Hepatic stellate cell (primary cell): ENCODE measurements around the gene P3H2.

Source experiments
- DNase-seq: peaks from one replicate; pipeline ENCODE4 v3.0.0; 2011; ENCODE audit warnings: low spot score

P3H2 gene

DNA sequence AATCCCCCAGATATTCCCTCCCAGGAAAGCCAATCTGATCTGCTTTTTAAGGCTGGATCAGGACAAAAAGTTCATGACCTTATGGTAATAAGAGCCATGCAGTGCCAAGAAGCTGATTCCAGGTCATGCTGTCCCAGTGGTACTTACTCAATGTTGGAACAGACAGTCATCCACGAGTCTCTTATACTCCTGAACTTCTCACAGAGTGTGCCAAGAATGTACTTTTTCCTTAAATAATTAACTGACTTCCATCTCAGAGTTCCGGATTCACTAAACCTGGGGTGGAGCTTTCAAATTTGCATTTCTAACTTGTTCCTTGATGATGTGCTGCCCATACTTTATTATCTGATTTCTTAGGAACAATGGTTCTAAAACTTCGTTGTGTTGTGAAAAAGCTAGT is 3.4 kb upstream of the P3H2 start:
- no peak for DNase-seq

GRCh38 chr3:190122198-190122771 is 1.6 kb upstream of the P3H2 start:
- DNase-seq: peak; percentile 50

- DNase-seq: no peak
Measured at GRCh38 chr3:190121383-190121782, 686 bp upstream of the P3H2 start.

- DNase-seq: no peak
Measured at GRCh38 chr3:190121061-190121377, 322 bp upstream of the P3H2 start.

- DNase-seq: no peak
Measured at GRCh38 chr3:190119461-190120268, 1.0 kb downstream of the P3H2 start.

- DNase-seq: no peak
Measured at GRCh38 chr3:190118438-190118837, 2.3 kb downstream of the P3H2 start.

DNA sequence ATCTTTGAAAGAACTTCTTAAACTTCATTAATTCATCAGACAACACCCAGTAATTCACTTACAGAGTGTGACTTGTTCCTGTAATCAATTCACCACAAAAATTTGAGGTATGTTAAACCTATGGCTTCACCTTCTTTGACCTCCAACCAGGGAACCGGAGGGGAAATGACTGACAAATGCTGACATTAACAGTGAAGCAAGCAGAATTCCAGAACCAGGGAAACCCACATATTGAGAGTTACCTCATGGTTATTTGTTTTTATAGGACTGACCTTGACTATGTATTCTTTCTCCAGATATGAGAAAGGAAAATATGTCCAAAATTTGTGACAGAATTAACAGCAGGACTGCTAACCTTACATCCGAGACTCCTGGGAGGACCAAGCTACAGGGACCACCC is 2.7 kb downstream of the P3H2 start:
- DNase-seq: no peak

GRCh38 chr3:190116551-190117067 is 4.1 kb downstream of the P3H2 start:
- DNase-seq: peak; percentile 38

DNA sequence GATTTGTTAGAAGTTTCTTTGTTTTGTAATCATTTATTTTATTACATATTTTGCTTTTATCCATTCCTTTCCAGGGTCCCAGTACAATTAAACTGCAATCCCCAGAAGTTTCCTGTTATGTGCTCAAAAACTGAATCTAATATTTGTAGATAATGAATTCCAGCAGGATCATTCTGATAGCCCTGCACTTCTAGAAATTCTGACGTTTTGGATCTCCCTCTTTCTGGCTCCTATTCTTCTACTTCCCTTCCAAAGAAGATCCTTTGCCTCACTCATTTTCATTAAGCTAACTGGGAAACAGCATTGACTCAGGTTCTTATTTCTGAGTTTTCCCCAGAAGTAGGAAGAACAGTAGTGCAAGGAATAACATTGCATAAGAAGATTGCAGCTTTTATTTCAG is 9.9 kb downstream of the P3H2 start:
- DNase-seq: no peak

DNA sequence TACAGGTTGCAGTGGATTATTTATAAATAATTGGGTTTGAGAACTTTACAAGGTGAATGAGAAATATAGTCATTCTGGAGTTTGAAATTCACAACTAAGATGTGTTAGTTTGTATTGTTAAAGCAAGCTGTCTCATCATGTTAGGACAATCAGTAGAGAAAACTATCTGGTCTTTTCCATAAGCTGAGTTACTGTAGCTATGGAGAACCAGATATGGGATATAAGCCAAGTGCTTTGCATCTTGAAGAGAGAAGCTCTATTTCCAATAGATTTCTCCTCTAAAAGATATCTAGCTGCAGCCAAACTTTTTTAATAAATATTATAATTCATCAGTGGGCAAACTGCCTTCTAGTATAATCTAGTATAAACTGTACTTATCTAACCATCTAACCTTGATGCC is 11.3 kb downstream of the P3H2 start:
- no peak for DNase-seq

DNA sequence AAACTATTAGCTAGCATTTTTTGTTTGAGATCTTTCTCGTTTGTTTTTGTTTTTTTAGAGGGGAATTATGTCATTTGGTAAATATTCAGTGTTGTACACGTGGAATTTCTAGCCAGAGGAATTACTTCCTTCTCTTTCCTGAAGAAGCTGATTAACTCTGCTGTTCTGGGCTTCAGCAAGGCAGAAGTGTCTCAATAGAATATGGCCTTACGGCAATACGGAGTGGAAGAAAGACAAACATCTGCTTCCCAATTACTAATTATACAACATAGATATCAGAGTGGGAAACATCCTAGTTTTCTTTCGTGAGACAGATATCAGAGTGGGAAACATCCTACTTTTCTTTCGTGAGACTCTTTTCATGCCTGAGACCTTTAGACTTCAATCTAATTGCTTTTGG is 11.9 kb downstream of the P3H2 start:
- DNase-seq: no peak

GRCh38 chr3:190105876-190106275 is 14.8 kb downstream of the P3H2 start:
- no peak for DNase-seq

- DNase-seq: no peak
Measured at GRCh38 chr3:190101320-190102011, 19.2 kb downstream of the P3H2 start.

DNA sequence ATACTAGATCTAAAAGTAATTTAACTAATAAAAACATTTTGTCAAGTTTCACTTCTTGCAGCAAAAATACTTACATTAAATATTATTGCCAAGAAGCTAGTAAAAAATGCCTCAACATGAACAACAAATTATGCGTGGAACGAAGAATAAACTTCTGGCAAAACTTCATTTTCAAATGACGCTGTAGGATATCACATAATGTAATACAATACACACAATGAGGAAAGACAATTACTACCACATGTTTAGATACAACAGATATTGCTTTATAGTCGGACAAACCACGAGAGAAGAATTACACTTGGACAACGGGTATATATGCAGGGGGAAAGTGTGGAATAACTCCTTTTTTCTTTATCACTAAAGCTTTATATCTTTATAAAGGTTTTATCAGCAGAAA is 21.6 kb downstream of the P3H2 start:
- DNase-seq: no peak

DNA sequence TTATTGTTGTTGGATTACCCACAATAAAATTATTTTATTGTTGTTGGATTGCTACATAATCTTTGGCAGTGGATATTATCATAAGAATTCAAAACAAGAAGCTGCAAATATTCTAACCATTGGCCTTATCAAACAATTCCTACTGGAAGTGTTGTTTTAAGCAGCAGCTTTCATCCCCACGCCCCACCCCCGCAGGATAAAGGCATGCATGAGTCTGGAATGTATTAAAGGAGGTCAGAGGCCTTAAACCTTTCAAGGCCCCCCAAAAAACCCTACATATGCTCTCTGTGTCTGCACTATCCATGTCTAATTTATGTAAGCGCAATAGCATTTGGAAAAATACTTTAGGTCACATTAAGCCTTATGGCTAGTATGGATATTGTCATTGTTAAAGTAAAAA is 23.1 kb downstream of the P3H2 start:
- no peak for DNase-seq

DNA sequence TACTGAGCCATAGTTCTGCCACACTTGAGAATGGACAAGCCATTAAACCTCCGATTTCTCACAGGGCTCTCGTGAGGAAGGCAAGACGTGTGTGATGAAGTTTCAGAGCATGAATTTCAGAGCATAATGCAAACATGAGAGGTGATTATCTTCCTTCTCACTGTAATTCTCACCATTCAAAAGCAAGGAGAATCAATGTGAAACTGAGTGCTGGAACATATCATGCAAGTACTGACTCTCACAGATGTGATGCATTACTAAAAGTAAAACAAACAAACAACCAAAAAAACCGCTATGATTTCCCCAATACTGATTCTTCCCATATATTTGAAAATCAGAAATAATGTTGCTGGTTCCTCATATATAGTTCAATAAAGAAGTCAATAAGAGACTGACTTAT is 23.7 kb downstream of the P3H2 start:
- no peak for DNase-seq

DNA sequence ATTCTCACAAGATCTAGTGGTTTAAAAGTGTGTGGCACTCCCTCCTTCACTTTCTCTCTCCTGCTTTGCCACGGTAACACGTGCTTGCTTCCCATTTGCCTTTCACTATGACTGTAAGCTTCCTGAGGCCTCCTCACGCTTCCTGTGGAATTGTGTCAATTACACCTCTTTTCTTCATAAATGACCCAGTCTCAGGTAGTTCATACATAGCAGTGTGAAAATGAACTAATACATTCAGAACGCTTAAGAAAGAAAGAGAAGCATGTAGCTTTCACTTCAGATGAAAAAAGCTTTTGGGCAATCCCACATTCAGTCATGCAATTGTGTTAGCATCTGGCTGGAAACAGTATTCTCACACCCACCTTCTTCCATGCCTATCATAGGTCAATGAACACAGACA is 24.4 kb downstream of the P3H2 start:
- no peak for DNase-seq

- DNase-seq: peak; percentile 57
Measured at GRCh38 chr3:190094160-190094718, 26.5 kb downstream of the P3H2 start.

GRCh38 chr3:190092250-190092649 is 28.4 kb downstream of the P3H2 start:
- DNase-seq: peak; percentile 68

DNA sequence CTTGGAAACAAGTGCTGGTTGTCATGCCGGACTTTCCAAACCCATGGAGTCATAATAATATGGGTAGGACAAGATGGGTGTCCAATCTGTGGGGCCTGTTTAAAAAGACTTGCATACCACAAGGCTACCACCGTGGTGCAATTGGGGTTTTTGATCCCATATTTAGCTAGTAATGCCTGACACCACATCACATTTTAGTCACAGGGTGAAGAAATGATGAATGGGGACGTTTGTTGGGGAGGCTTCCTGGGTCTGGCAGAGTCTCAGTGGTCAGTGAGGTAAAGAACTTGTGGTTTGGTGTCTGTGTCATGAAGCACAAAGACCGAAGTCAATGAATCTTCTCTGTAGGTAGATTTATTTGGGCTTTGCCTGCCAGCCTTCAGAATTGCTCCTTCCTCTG is 31.0 kb downstream of the P3H2 start:
- DNase-seq: no peak

DNA sequence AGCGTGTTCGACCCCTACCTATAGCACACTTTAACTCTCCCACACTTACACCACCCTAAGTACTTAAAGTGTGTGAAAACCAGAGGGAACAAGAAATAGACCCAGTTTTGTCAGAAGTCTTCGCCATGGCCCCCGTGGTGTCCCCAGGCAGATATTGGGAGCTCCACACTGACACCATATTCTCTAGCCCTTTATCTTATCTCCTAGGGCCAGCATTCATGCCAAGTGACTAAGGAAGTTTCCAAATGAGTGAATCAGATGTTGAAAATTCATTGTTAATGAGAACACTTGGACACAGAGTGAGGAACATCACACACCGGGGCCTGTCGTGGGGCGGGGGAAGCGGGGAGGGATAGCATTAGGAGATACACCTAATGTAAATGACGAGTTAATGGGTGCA is 31.8 kb downstream of the P3H2 start:
- no peak for DNase-seq

GRCh38 chr3:190086191-190086590 is 34.5 kb downstream of the P3H2 start:
- DNase-seq: no peak

- no peak for DNase-seq
Measured at GRCh38 chr3:190084983-190085382, 35.7 kb downstream of the P3H2 start.
